COLO829 (cell line): ENCODE data around the gene ZCCHC14.

Experiments
- DNase-seq: peaks from one replicate; pipeline ENCODE4 v3.0.0; 2012; ENCODE audit warnings: low spot score

Gene ZCCHC14

GRCh38 chr16:87492721-87493607, at the start of gene ZCCHC14:
TSS of gene ZCCHC14 (minus strand) at chr16:87493024. CDS start at chr16:87492238, 786 bp downstream.
- DNase-seq = peak; percentile 69

- DNase-seq = no peak
Observed at GRCh38 chr16:87541872-87542234, 49.0 kb upstream of the ZCCHC14 start.

GRCh38 chr16:87541147-87541871, 48.5 kb upstream of the ZCCHC14 start:
- no peak for DNase-seq

- no peak for DNase-seq
Observed at GRCh38 chr16:87540897-87541146, 48.0 kb upstream of the ZCCHC14 start.

- DNase-seq = no peak
Observed at GRCh38 chr16:87540072-87540896, 47.5 kb upstream of the ZCCHC14 start.

- no peak for DNase-seq
Observed at GRCh38 chr16:87539113-87539512, 46.3 kb upstream of the ZCCHC14 start.

- DNase-seq = no peak
Observed at GRCh38 chr16:87538594-87538993, 45.8 kb upstream of the ZCCHC14 start.

GRCh38 chr16:87538160-87538559, 45.3 kb upstream of the ZCCHC14 start:
- no peak for DNase-seq

- no peak for DNase-seq
Observed at GRCh38 chr16:87536795-87537142, 43.9 kb upstream of the ZCCHC14 start.

GRCh38 chr16:87535855-87536794, 43.3 kb upstream of the ZCCHC14 start:
- DNase-seq = no peak

- DNase-seq = no peak
Observed at GRCh38 chr16:87535457-87535854, 42.6 kb upstream of the ZCCHC14 start.

- no peak for DNase-seq
Observed at GRCh38 chr16:87534751-87535150, 41.9 kb upstream of the ZCCHC14 start.

- no peak for DNase-seq
Observed at GRCh38 chr16:87534030-87534653, 41.3 kb upstream of the ZCCHC14 start.

GRCh38 chr16:87533061-87533460, 40.2 kb upstream of the ZCCHC14 start:
- DNase-seq = no peak

- no peak for DNase-seq
Observed at GRCh38 chr16:87531418-87531817, 38.6 kb upstream of the ZCCHC14 start.

GRCh38 chr16:87528690-87529579, 36.1 kb upstream of the ZCCHC14 start:
- DNase-seq = no peak

GRCh38 chr16:87527055-87527724, 34.4 kb upstream of the ZCCHC14 start:
- DNase-seq = no peak

GRCh38 chr16:87526238-87526947, 33.6 kb upstream of the ZCCHC14 start:
- no peak for DNase-seq

- DNase-seq = no peak
Observed at GRCh38 chr16:87525352-87525751, 32.5 kb upstream of the ZCCHC14 start.
